ENCODE measurements around the gene TXNDC9. TPM values are rescaled to one million over a fixed set of nuclear protein-coding genes. Genes with fewer than 3 reads are reported as not detected.
"Not testable (repeated sequence)": the region's sequence is repeated elsewhere in the genome, so short reads cannot be mapped to it uniquely, and the experiment has no call there.

The TXNDC9 gene
- total RNA-seq, 2 donors from 2014 or later = 18.6 to 26.8 TPM

GRCh38 chr2:99279969-99280695 is 56.0 kb downstream of the TXNDC9 start:
- H3K27ac Mint-ChIP-seq = no peak overlapping the region
- no peaks in the 10 kb centered on the region for H3K4me1 Mint-ChIP-seq
- H3K9me3 Mint-ChIP-seq = no peaks in the 10 kb centered on the region
- no peak overlapping the region for H3K4me3 Mint-ChIP-seq
- H3K36me3 Mint-ChIP-seq (ENCODE audit: low read depth) = peaks cover 14% of the 10 kb centered on the region
- H3K27me3 Mint-ChIP-seq = no peaks in the 10 kb centered on the region
- no peak for ATAC-seq (replicated peaks)

- Mint-ChIP-seq H3K27ac (no peak overlapping the region), H3K4me1 (no peaks in the 10 kb centered on the region), H3K9me3 (no peaks in the 10 kb centered on the region), H3K27me3 (no peaks in the 10 kb centered on the region), H3K36me3 (ENCODE audit: low read depth) (peaks cover 9% of the 10 kb centered on the region), H3K4me3 (no peak overlapping the region)
- no peak for ATAC-seq (replicated peaks)
Measured at GRCh38 chr2:99278793-99279291, 57.3 kb downstream of the TXNDC9 start.

GRCh38 chr2:99278195-99278765 is 57.9 kb downstream of the TXNDC9 start:
- not testable (repeated sequence) for ATAC-seq (replicated peaks); H3K9me3 Mint-ChIP-seq; H3K4me1 Mint-ChIP-seq; H3K4me3 Mint-ChIP-seq; H3K27ac Mint-ChIP-seq; H3K36me3 Mint-ChIP-seq (ENCODE audit: low read depth); H3K27me3 Mint-ChIP-seq

- no peak overlapping the region for H3K27ac Mint-ChIP-seq
- H3K4me1 Mint-ChIP-seq = no peaks in the 10 kb centered on the region
- ATAC-seq (replicated peaks) = no peak
- no peaks in the 10 kb centered on the region for H3K36me3 Mint-ChIP-seq (ENCODE audit: low read depth)
- H3K27me3 Mint-ChIP-seq = no peaks in the 10 kb centered on the region
- H3K4me3 Mint-ChIP-seq = no peak overlapping the region
- H3K9me3 Mint-ChIP-seq = peaks cover 3% of the 10 kb centered on the region
Measured at GRCh38 chr2:99275882-99276281, 60.3 kb downstream of the TXNDC9 start.

Other genes with a start within 250 kb of the TXNDC9 start
- 1 to 10 TPM; 1.9 TPM for gene C2orf15, start 194.6 kb downstream of the TXNDC9 start, total RNA-seq
- 1 to 10 TPM; 3.5 to 9.8 TPM for gene TSGA10, start 181.4 kb downstream of the TXNDC9 start, total RNA-seq
- 1 to 10 TPM; 3.3 to 5.5 TPM for gene LIPT1, start 181.4 kb downstream of the TXNDC9 start, total RNA-seq
- gene MITD1, start 155.3 kb downstream of the TXNDC9 start, total RNA-seq = 10 to 100 TPM; 68.7 to 71.5 TPM
- 10 to 100 TPM; 25.7 to 26.0 TPM for gene MRPL30, start 155.1 kb downstream of the TXNDC9 start, total RNA-seq
- not detected for gene LYG2, start 80.7 kb downstream of the TXNDC9 start, total RNA-seq
- gene LYG1, start 35.1 kb downstream of the TXNDC9 start, total RNA-seq = 1 to 10 TPM in 1 of 2 donors, under 1 TPM in 1; 0.58 to 1.3 TPM
- 10 to 100 TPM; 54.1 to 77.8 TPM for gene EIF5B, start 1.1 kb upstream of the TXNDC9 start, total RNA-seq
- gene REV1, start 153.7 kb upstream of the TXNDC9 start, total RNA-seq = 10 to 100 TPM; 33.1 to 40.1 TPM

Data from activated T-helper 17 cell treated with anti-CD3 and anti-CD28 coated beads, Interleukin-2, amount 50 U/mL, for 72 hours (primary cell).